Measurements from ENCODE around the gene UGT2B15. TPM values are rescaled to one million over a fixed set of nuclear protein-coding genes. Genes with fewer than 3 reads are reported as not detected.
A peak's percentile ranks its signal among the peaks of the same experiment; 100 is the strongest.
"Not testable (repeated sequence)": the region's sequence is repeated elsewhere in the genome, so short reads cannot be mapped to it uniquely, and the experiment has no call there.

The UGT2B15 gene
- polyA plus RNA-seq, 1 donor (not counting 4 experiments of a cell fraction or from before 2014, with no cell fraction given), result not detected

- H3K9me1 ChIP-seq (ENCODE audit: control insufficient read depth, extremely low read depth, insufficient read depth, low read length); dilution Hi-C loops (cut with MboI; ENCODE audit: extremely low pct_ligation_motif_present, low sequenced_read_pairs); H3K9me3 ChIP-seq (ENCODE audit: control insufficient read depth, low read depth, low read length); DNase-seq (ENCODE audit: low read depth, low spot score); H3K4me2 ChIP-seq (ENCODE audit: control insufficient read depth, extremely low read depth, insufficient read depth, low read depth, low read length); H2AFZ ChIP-seq (ENCODE audit: control insufficient read depth, low read length); H3K4me3 ChIP-seq (ENCODE audit: control insufficient read depth in 2 of 3, extremely low read depth in 1 of 3, insufficient read depth in 2 of 3, low read depth in 1 of 3, low read length in 3 of 3); H3K9ac ChIP-seq (ENCODE audit: control insufficient read depth, extremely low read depth, insufficient read depth, low read length); H3K36me3 ChIP-seq (ENCODE audit: control insufficient read depth in 2 of 2, extremely low read depth in 1 of 2, insufficient read depth in 2 of 2, low read length in 2 of 2); H3K27me3 ChIP-seq (ENCODE audit: control insufficient read depth, extremely low read depth, insufficient read depth, low read length); H3K79me2 ChIP-seq (ENCODE audit: control insufficient read depth, insufficient read depth, low read length); H3K4me1 ChIP-seq (ENCODE audit: control insufficient read depth, extremely low read depth, insufficient read depth, low read length); H3K27ac ChIP-seq (ENCODE audit: control insufficient read depth, insufficient read depth, low read length); H4K20me1 ChIP-seq (ENCODE audit: control insufficient read depth, extremely low read depth, insufficient read depth, low read length): not testable (repeated sequence)
- peak; percentile 5 for FAIRE-seq
Measured at GRCh38 chr4:68662836-68663574, 7.4 kb downstream of the UGT2B15 start.

GRCh38 chr4:68658672-68659071 is 11.8 kb downstream of the UGT2B15 start:
- Histone ChIP-seq H3K9me1 (ENCODE audit: control insufficient read depth, extremely low read depth, insufficient read depth, low read length) (no peaks in the 10 kb centered on the region), H4K20me1 (ENCODE audit: control insufficient read depth, extremely low read depth, insufficient read depth, low read length) (no peaks in the 10 kb centered on the region), H3K79me2 (ENCODE audit: control insufficient read depth, insufficient read depth, low read length) (no peaks in the 10 kb centered on the region), H3K9me3 (ENCODE audit: control insufficient read depth, low read depth, low read length) (no peaks in the 10 kb centered on the region), H3K4me1 (ENCODE audit: control insufficient read depth, extremely low read depth, insufficient read depth, low read length) (peaks cover 3% of the 10 kb centered on the region), H2AFZ (ENCODE audit: control insufficient read depth, low read length) (no peak overlapping the region), H3K27me3 (ENCODE audit: control insufficient read depth, extremely low read depth, insufficient read depth, low read length) (no peaks in the 10 kb centered on the region), H3K9ac (ENCODE audit: control insufficient read depth, extremely low read depth, insufficient read depth, low read length) (no peak overlapping the region), H3K36me3 (ENCODE audit: control insufficient read depth in 2 of 2, extremely low read depth in 1 of 2, insufficient read depth in 2 of 2, low read length in 2 of 2) (no peaks in the 10 kb centered on the region), H3K4me3 (ENCODE audit: control insufficient read depth in 2 of 3, extremely low read depth in 1 of 3, insufficient read depth in 2 of 3, low read depth in 1 of 3, low read length in 3 of 3) (no peak overlapping the region), H3K4me2 (ENCODE audit: control insufficient read depth, extremely low read depth, insufficient read depth, low read depth, low read length) (no peak overlapping the region), H3K27ac (ENCODE audit: control insufficient read depth, insufficient read depth, low read length) (no peak overlapping the region)
- TF ChIP-seq EZH2 (IDR thresholded peaks at IDR 0.05; ENCODE audit: low read length) (no peak), CTCF (optimal IDR thresholded peaks at IDR 0.05 in 1 of 3, IDR thresholded peaks at IDR 0.05 in 1 of 3, conservative IDR thresholded peaks at IDR 0.05 in 1 of 3; ENCODE audit: extremely low read depth in 1 of 3, insufficient read depth in 2 of 3, low read length in 3 of 3) (no peak)
- dilution Hi-C loops (cut with MboI; ENCODE audit: extremely low pct_ligation_motif_present, low sequenced_read_pairs), result no loop called here
- DNase-seq (ENCODE audit: low read depth, low spot score) (no peak), FAIRE-seq (no peak)

GRCh38 chr4:68657022-68657594 is 13.3 kb downstream of the UGT2B15 start:
- H4K20me1 ChIP-seq (ENCODE audit: control insufficient read depth, extremely low read depth, insufficient read depth, low read length); H3K9me1 ChIP-seq (ENCODE audit: control insufficient read depth, extremely low read depth, insufficient read depth, low read length); H3K9ac ChIP-seq (ENCODE audit: control insufficient read depth, extremely low read depth, insufficient read depth, low read length); H3K4me2 ChIP-seq (ENCODE audit: control insufficient read depth, extremely low read depth, insufficient read depth, low read depth, low read length); H3K36me3 ChIP-seq (ENCODE audit: control insufficient read depth in 2 of 2, extremely low read depth in 1 of 2, insufficient read depth in 2 of 2, low read length in 2 of 2); H3K79me2 ChIP-seq (ENCODE audit: control insufficient read depth, insufficient read depth, low read length); H3K27me3 ChIP-seq (ENCODE audit: control insufficient read depth, extremely low read depth, insufficient read depth, low read length); H2AFZ ChIP-seq (ENCODE audit: control insufficient read depth, low read length); H3K9me3 ChIP-seq (ENCODE audit: control insufficient read depth, low read depth, low read length); dilution Hi-C loops (cut with MboI; ENCODE audit: extremely low pct_ligation_motif_present, low sequenced_read_pairs); H3K27ac ChIP-seq (ENCODE audit: control insufficient read depth, insufficient read depth, low read length); H3K4me1 ChIP-seq (ENCODE audit: control insufficient read depth, extremely low read depth, insufficient read depth, low read length); DNase-seq (ENCODE audit: low read depth, low spot score); H3K4me3 ChIP-seq (ENCODE audit: control insufficient read depth in 2 of 3, extremely low read depth in 1 of 3, insufficient read depth in 2 of 3, low read depth in 1 of 3, low read length in 3 of 3): not testable (repeated sequence)
- peak; percentile 48 for FAIRE-seq

- H3K9me3 ChIP-seq (ENCODE audit: control insufficient read depth, low read depth, low read length); H3K79me2 ChIP-seq (ENCODE audit: control insufficient read depth, insufficient read depth, low read length); H3K9ac ChIP-seq (ENCODE audit: control insufficient read depth, extremely low read depth, insufficient read depth, low read length); FAIRE-seq; H3K4me3 ChIP-seq (ENCODE audit: control insufficient read depth in 2 of 3, extremely low read depth in 1 of 3, insufficient read depth in 2 of 3, low read depth in 1 of 3, low read length in 3 of 3); DNase-seq (ENCODE audit: low read depth, low spot score); H3K9me1 ChIP-seq (ENCODE audit: control insufficient read depth, extremely low read depth, insufficient read depth, low read length); H3K27ac ChIP-seq (ENCODE audit: control insufficient read depth, insufficient read depth, low read length); H3K36me3 ChIP-seq (ENCODE audit: control insufficient read depth in 2 of 2, extremely low read depth in 1 of 2, insufficient read depth in 2 of 2, low read length in 2 of 2); H4K20me1 ChIP-seq (ENCODE audit: control insufficient read depth, extremely low read depth, insufficient read depth, low read length); dilution Hi-C loops (cut with MboI; ENCODE audit: extremely low pct_ligation_motif_present, low sequenced_read_pairs); H3K27me3 ChIP-seq (ENCODE audit: control insufficient read depth, extremely low read depth, insufficient read depth, low read length); H3K4me2 ChIP-seq (ENCODE audit: control insufficient read depth, extremely low read depth, insufficient read depth, low read depth, low read length); H3K4me1 ChIP-seq (ENCODE audit: control insufficient read depth, extremely low read depth, insufficient read depth, low read length): not testable (repeated sequence)
- H2AFZ ChIP-seq (ENCODE audit: control insufficient read depth, low read length), result peak overlapping the region; percentile 22
Measured at GRCh38 chr4:68656445-68656973, 13.9 kb downstream of the UGT2B15 start.
